ENCODE data around the gene PCK2.

- TF ChIP-seq POLR2A (IDR thresholded peaks at IDR 0.05) = no peak
- no peak for TF ChIP-seq CTCF (IDR thresholded peaks at IDR 0.05)
- no peak for TF ChIP-seq POLR2AphosphoS5 (IDR thresholded peaks at IDR 0.05; ENCODE audit: insufficient read depth in 1 of 2, low read depth in 1 of 2)
Measured at GRCh38 chr14:24079491-24080141, 14.5 kb upstream of the PCK2 start.

Data from vagina (tissue), 2 donors.